ENCODE measurements around the gene RWDD4. TPM values are rescaled to one million over a fixed set of nuclear protein-coding genes. Genes with fewer than 3 reads are reported as not detected.

Gene RWDD4
- total RNA-seq, 1 donor from 2014 or later = 19.4 TPM

GRCh38 chr4:183610613-183611012, 48.4 kb downstream of the RWDD4 start:
- Histone ChIP-seq H3K27ac (ENCODE audit: low read depth, low read length) (no peak overlapping the region), H3K4me3 (ENCODE audit: insufficient read depth, low read depth, low read length) (no peak overlapping the region), H3K36me3 (ENCODE audit: insufficient read depth, low read length) (no peaks in the 10 kb centered on the region), H3K9ac (ENCODE audit: low read length) (no peak overlapping the region), H2AFZ (ENCODE audit: low read depth, low read length) (no peak overlapping the region), H3K9me3 (ENCODE audit: insufficient read depth, low read depth, low read length) (no peaks in the 10 kb centered on the region), H3K4me2 (ENCODE audit: low read length) (peak overlapping the region; percentile 10), H4K20me1 (ENCODE audit: insufficient read depth, low read length) (no peaks in the 10 kb centered on the region), H3K4me1 (ENCODE audit: insufficient read depth, low read length) (no peaks in the 10 kb centered on the region), H3K27me3 (ENCODE audit: insufficient read depth, low read length) (no peaks in the 10 kb centered on the region), H3K79me2 (ENCODE audit: insufficient read depth, low read length) (no peaks in the 10 kb centered on the region)
- DNase-seq (ENCODE audit: low read depth) (no peak), FAIRE-seq (no peak)
- H3K27ac Mint-ChIP-seq (ENCODE audit: unreplicated experiment) = no peak overlapping the region
- H3K4me1 Mint-ChIP-seq (ENCODE audit: low read depth, unreplicated experiment) = peaks cover 3% of the 10 kb centered on the region
- H3K36me3 Mint-ChIP-seq (ENCODE audit: low read depth, unreplicated experiment) = no peaks in the 10 kb centered on the region
- TF ChIP-seq CTCF (IDR thresholded peaks at IDR 0.05; ENCODE audit: insufficient read depth, low read depth, low read length) = no peak
- TF ChIP-seq EZH2 (IDR thresholded peaks at IDR 0.05; ENCODE audit: insufficient read depth, low read length) = no peak
- no peaks in the 10 kb centered on the region for H3K9me3 Mint-ChIP-seq (ENCODE audit: unreplicated experiment)
- no peak overlapping the region for H3K4me3 Mint-ChIP-seq (ENCODE audit: unreplicated experiment)
- peaks cover 4% of the 10 kb centered on the region for H3K27me3 Mint-ChIP-seq (ENCODE audit: low read depth, unreplicated experiment)

- H2AFZ ChIP-seq (ENCODE audit: low read depth, low read length) = no peak overlapping the region
- H3K4me1 ChIP-seq (ENCODE audit: insufficient read depth, low read length) = no peaks in the 10 kb centered on the region
Observed at GRCh38 chr4:183610033-183610432, 49.0 kb downstream of the RWDD4 start.

More at GRCh38 chr4:183610033-183610432, 49.0 kb downstream of the RWDD4 start:
- DNase-seq (ENCODE audit: low read depth) (peak; percentile 22), FAIRE-seq (no peak)
- no peak overlapping the region for H3K9ac ChIP-seq (ENCODE audit: low read length)
- TF ChIP-seq CTCF (IDR thresholded peaks at IDR 0.05; ENCODE audit: insufficient read depth, low read depth, low read length) (no peak), EZH2 (IDR thresholded peaks at IDR 0.05; ENCODE audit: insufficient read depth, low read length) (no peak)
- H3K36me3 Mint-ChIP-seq (ENCODE audit: low read depth, unreplicated experiment) = no peaks in the 10 kb centered on the region
- no peaks in the 10 kb centered on the region for H3K9me3 Mint-ChIP-seq (ENCODE audit: unreplicated experiment)
- no peak overlapping the region for H3K27ac ChIP-seq (ENCODE audit: low read depth, low read length)
- no peaks in the 10 kb centered on the region for H3K9me3 ChIP-seq (ENCODE audit: insufficient read depth, low read depth, low read length)
- H4K20me1 ChIP-seq (ENCODE audit: insufficient read depth, low read length) = no peaks in the 10 kb centered on the region
- no peaks in the 10 kb centered on the region for H3K36me3 ChIP-seq (ENCODE audit: insufficient read depth, low read length)
- H3K4me3 ChIP-seq (ENCODE audit: insufficient read depth, low read depth, low read length) = no peak overlapping the region
- peaks cover 4% of the 10 kb centered on the region for H3K27me3 Mint-ChIP-seq (ENCODE audit: low read depth, unreplicated experiment)
- H3K4me3 Mint-ChIP-seq (ENCODE audit: unreplicated experiment) = no peak overlapping the region
- H3K4me1 Mint-ChIP-seq (ENCODE audit: low read depth, unreplicated experiment) = peaks cover 3% of the 10 kb centered on the region
- no peak overlapping the region for H3K4me2 ChIP-seq (ENCODE audit: low read length)
- H3K79me2 ChIP-seq (ENCODE audit: insufficient read depth, low read length) = no peaks in the 10 kb centered on the region
- H3K27me3 ChIP-seq (ENCODE audit: insufficient read depth, low read length) = no peaks in the 10 kb centered on the region
- H3K27ac Mint-ChIP-seq (ENCODE audit: unreplicated experiment) = no peak overlapping the region
